ENCODE results near the gene SLIT3.

- TF ChIP-seq POLR2A (IDR thresholded peaks at IDR 0.05) (no peak), CTCF (IDR thresholded peaks at IDR 0.05) (no peak)
These were observed 325.6 kb downstream of the SLIT3 start for GRCh38 chr5:168975331-168975730.

Measured in right lobe of liver (tissue), 4 donors.